AG09309 (cell line): Measurements from ENCODE around the gene UGT1A10.
A peak's percentile ranks its signal among the peaks of the same experiment; 100 is the strongest.
"Not testable (repeated sequence)": the region's sequence is repeated elsewhere in the genome, so short reads cannot be mapped to it uniquely, and the experiment has no call there.

ENCODE experiments used
- DNase-seq: peaks from one replicate; pipeline ENCODE4 v3.0.0-alpha.2; 2010; ENCODE audit warnings: low read depth
- H3K4me3 ChIP-seq: 2 replicates; pipeline ENCODE4 v1.5.1; 2011; ENCODE audit warnings: mild to moderate bottlenecking, low read depth, low read length, moderate library complexity; ENCODE audit not compliant: control insufficient read depth
- CTCF ChIP-seq: IDR thresholded peaks from 2 replicates; pipeline ENCODE4 v1.5.1; 2011; ENCODE audit warnings: mild to moderate bottlenecking, low read depth, low read length, inconsistent platforms; ENCODE audit not compliant: insufficient read depth, control insufficient read depth; ENCODE audit errors: missing control alignments

The UGT1A10 gene

GRCh38 chr2:233711312-233712008, 75.2 kb downstream of the UGT1A10 start:
- no peak for DNase-seq
- H3K4me3 ChIP-seq: no peak overlapping the region
- TF ChIP-seq CTCF: peak; percentile 99

GRCh38 chr2:233712611-233713261, 76.5 kb downstream of the UGT1A10 start, which contains the start of gene UGT1A5:
Gene UGT1A5 (plus strand): TSS chr2:233712907. CDS start chr2:233712992, 85 bp downstream.
- TF ChIP-seq CTCF: no peak
- no peak for DNase-seq
- H3K4me3 ChIP-seq: no peak within 1 kb of the TSS

GRCh38 chr2:233713262-233713615, 77.0 kb downstream of the UGT1A10 start:
- no peak for TF ChIP-seq CTCF
- no peak overlapping the region for H3K4me3 ChIP-seq
- DNase-seq: no peak

GRCh38 chr2:233714121-233714520, 77.9 kb downstream of the UGT1A10 start:
- no peak for TF ChIP-seq CTCF
- DNase-seq: no peak

GRCh38 chr2:233718552-233718951, 82.3 kb downstream of the UGT1A10 start, which contains the start of gene UGT1A4:
Gene UGT1A4 (plus strand): TSS chr2:233718736. CDS start chr2:233718821, 85 bp downstream.
- no peak for TF ChIP-seq CTCF
- no peak within 1 kb of the TSS for H3K4me3 ChIP-seq
- DNase-seq: no peak

More at GRCh38 chr2:233714121-233714520, 77.9 kb downstream of the UGT1A10 start:
- H3K4me3 ChIP-seq: no peak overlapping the region

GRCh38 chr2:233728723-233729301, 92.6 kb downstream of the UGT1A10 start, which contains the start of gene UGT1A3:
Gene UGT1A3 (plus strand): TSS chr2:233729042. CDS start chr2:233729127, 85 bp downstream.
- TF ChIP-seq CTCF: no peak
- no peak for DNase-seq
- no peak within 1 kb of the TSS for H3K4me3 ChIP-seq

- not testable (repeated sequence) for DNase-seq, H3K4me3 ChIP-seq
Observed at GRCh38 chr2:233736868-233737653, 100.8 kb downstream of the UGT1A10 start.
